ENCODE data around the gene ADAMTS17. TPM values are rescaled to one million over a fixed set of nuclear protein-coding genes. Genes with fewer than 3 reads are reported as not detected.

Gene ADAMTS17
- total and polyA plus RNA-seq, 11 donors: 0.30 to 2.4 (median 1.2) TPM

GRCh38 chr15:100134586-100134985 is 207.2 kb downstream of the ADAMTS17 start:
- no peaks in the 10 kb centered on the region for H3K36me3 ChIP-seq
- no peak overlapping the region for H3K4me3 ChIP-seq
- no peak for DNase-seq
- H3K4me1 ChIP-seq: peaks cover 0 to 13% (median 0%) of the 10 kb centered on the region in 12 donors
- intact Hi-C loops (cut with DNase I): loop anchor here (5.0 to 10.0 kb wide), 7 partner anchors 60 to 208 kb away; partner anchors contain the start of gene ADAMTS17 (in 1 of the 10)
- TF ChIP-seq CTCF (IDR thresholded peaks at IDR 0.05) (no peak), POLR2A (IDR thresholded peaks at IDR 0.05) (no peak)
- 68 to 78% (median 73%) methylated on average over 5 of the region's 5 CpGs for WGBS, 4 donors
- no peak for ATAC-seq
- H3K27me3 ChIP-seq: no peaks in the 10 kb centered on the region
- H3K9me3 ChIP-seq: no peaks in the 10 kb centered on the region
- H3K27ac ChIP-seq: peak overlapping the region in 1 of 12 donors; percentile 24

GRCh38 chr15:100134089-100134583 is 207.6 kb downstream of the ADAMTS17 start:
- Histone ChIP-seq H3K27ac (no peak overlapping the region), H3K36me3 (no peaks in the 10 kb centered on the region), H3K4me3 (no peak overlapping the region), H3K27me3 (no peaks in the 10 kb centered on the region), H3K9me3 (no peaks in the 10 kb centered on the region), H3K4me1 (peaks cover 0 to 13% (median 0%) of the 10 kb centered on the region in 12 donors)
- DNase-seq (no peak), ATAC-seq (no peak)
- TF ChIP-seq POLR2A (IDR thresholded peaks at IDR 0.05): no peak
- no peak for TF ChIP-seq CTCF (IDR thresholded peaks at IDR 0.05)
- WGBS, 4 donors: 68 to 80% (median 79%) methylated on average over 5 to 7 of the region's 7 CpGs
- intact Hi-C loops (cut with DNase I): loop anchor here (5.0 to 10.0 kb wide), 7 partner anchors 59 to 208 kb away; partner anchors contain the start of gene ADAMTS17 (in 1 of the 10)

GRCh38 chr15:100133001-100133400 is 208.8 kb downstream of the ADAMTS17 start:
- DNase-seq: no peak
- peaks cover 0 to 13% (median 0%) of the 10 kb centered on the region in 12 donors for H3K4me1 ChIP-seq
- H3K36me3 ChIP-seq: no peaks in the 10 kb centered on the region
- no peaks in the 10 kb centered on the region for H3K27me3 ChIP-seq
- no peaks in the 10 kb centered on the region for H3K9me3 ChIP-seq
- ATAC-seq: no peak
- TF ChIP-seq POLR2A (IDR thresholded peaks at IDR 0.05) (no peak), CTCF (IDR thresholded peaks at IDR 0.05) (no peak)
- H3K4me3 ChIP-seq: no peak overlapping the region
- intact Hi-C loops (cut with DNase I): loop anchor here (2.0 to 10.0 kb wide), 9 partner anchors 58 to 209 kb away; partner anchors contain the start of gene ADAMTS17 (in 1 of the 10)
- WGBS, 4 donors: 72 to 91% (median 85%) methylated on average over 3 of the region's 3 CpGs
- H3K27ac ChIP-seq: no peak overlapping the region

- Histone ChIP-seq H3K36me3 (no peaks in the 10 kb centered on the region), H3K9me3 (no peaks in the 10 kb centered on the region), H3K27ac (no peak overlapping the region), H3K4me1 (peaks cover 0 to 13% (median 0%) of the 10 kb centered on the region in 12 donors), H3K27me3 (no peaks in the 10 kb centered on the region), H3K4me3 (peak overlapping the region in 1 of 12 donors; percentile 27)
- ATAC-seq (no peak), DNase-seq (no peak)
- intact Hi-C loops (cut with DNase I): loop anchor here (2.0 to 10.0 kb wide), 9 partner anchors 58 to 210 kb away; partner anchors contain the start of gene ADAMTS17 (in 1 of the 10)
- WGBS, 4 donors: 87 to 94% (median 91%) methylated on average over 10 of the region's 10 CpGs
- TF ChIP-seq CTCF (IDR thresholded peaks at IDR 0.05) (peak in 2 of 12 donors; percentile 2 to 19), POLR2A (IDR thresholded peaks at IDR 0.05) (no peak)
These were observed 209.5 kb downstream of the ADAMTS17 start for GRCh38 chr15:100132309-100132708.

All from heart left ventricle (tissue), 16 donors.